OCI-LY3 (cell line): Measurements from ENCODE around the gene PPP2R1B.

Experiments used
- H2AFZ ChIP-seq: fragments of 200-600, 300-600 bp; shearing (Covaris generic); 2 replicates; pipeline ENCODE4 v1.6.0; 2014; ENCODE audit warnings: antibody characterized with exemption, low read depth, low read length
- H3K27ac ChIP-seq: fragments of 200-600, 300-600 bp; sonication (generic); 2 replicates; pipeline ENCODE4 v1.5.1; 2014; ENCODE audit warnings: mild to moderate bottlenecking, low read length, moderate library complexity, mixed read lengths
- H3K27me3 ChIP-seq: fragments of 200-600, 300-600 bp; sonication (generic); 2 replicates; pipeline ENCODE4 v1.6.1; 2014; ENCODE audit warnings: low read depth, low read length, mixed read lengths
- H3K36me3 ChIP-seq: fragments of 200-600, 300-600 bp; sonication (generic); replicated peaks from 2 replicates; pipeline ENCODE3; 2014; ENCODE audit warnings: low read depth, low read length, mixed read lengths
- H3K4me1 ChIP-seq: fragments of 300-600, 200-600 bp; sonication (generic); 2 replicates; pipeline ENCODE4 v1.6.1; 2014; ENCODE audit warnings: low read length, mixed read lengths
- H3K4me2 ChIP-seq: fragments of 200-600, 300-600 bp; sonication (generic); 2 replicates; pipeline ENCODE4 v1.6.1; 2014; ENCODE audit warnings: low read length, mixed read lengths
- H3K4me3 ChIP-seq: fragments of 300-600, 200-600 bp; sonication (generic); 2 replicates; pipeline ENCODE4 v1.5.1; 2014; ENCODE audit warnings: antibody characterized with exemption, mild to moderate bottlenecking, low read length, moderate library complexity
- H3K79me2 ChIP-seq: fragments of 300-600, 200-600 bp; shearing (Covaris generic); 2 replicates; pipeline ENCODE4 v1.6.1; 2014; ENCODE audit warnings: mild to moderate bottlenecking, low read length, mixed read lengths
- H3K9ac ChIP-seq: fragments of 300-600, 200-600 bp; shearing (Covaris generic); 2 replicates; pipeline ENCODE4 v1.6.0; 2014; ENCODE audit warnings: mild to moderate bottlenecking, low read length, moderate library complexity
- H3K9me3 ChIP-seq: fragments of 200-600, 300-600 bp; shearing (Covaris generic); 2 replicates; pipeline ENCODE4 v1.6.1; 2014; ENCODE audit warnings: low read length, mixed read lengths; ENCODE audit not compliant: insufficient read depth
- H4K20me1 ChIP-seq: fragments of 200-600, 300-600 bp; sonication (generic); 2 replicates; pipeline ENCODE4 v1.6.1; 2016; ENCODE audit warnings: low read length, mixed read lengths; ENCODE audit not compliant: insufficient read depth
- CTCF ChIP-seq: fragments of 200-600, 300-600 bp; sonication (generic); IDR thresholded peaks from 2 replicates; pipeline ENCODE4 v1.5.1; 2014; ENCODE audit warnings: antibody characterized with exemption, low read length, low read depth
- EZH2phosphoT487 ChIP-seq: fragments of 200-600 bp; shearing (Covaris generic); IDR thresholded peaks from 2 replicates; pipeline ENCODE4 v1.6.1; 2018; ENCODE audit warnings: antibody characterized with exemption, mixed run types, low read depth

Gene PPP2R1B

GRCh38 chr11:111761036-111761435, 5.2 kb downstream of the PPP2R1B start:
- H3K4me2 ChIP-seq, result no peak overlapping the region
- H3K27ac ChIP-seq, result no peak overlapping the region

GRCh38 chr11:111759778-111760407, 6.3 kb downstream of the PPP2R1B start:
- no peak overlapping the region for H3K9ac ChIP-seq
- peaks cover 74% of the 10 kb centered on the region for H3K36me3 ChIP-seq
- H3K4me2 ChIP-seq, result no peak overlapping the region
- H3K4me1 ChIP-seq, result peaks cover 7% of the 10 kb centered on the region
- H3K9me3 ChIP-seq, result no peaks in the 10 kb centered on the region
- H3K4me3 ChIP-seq, result no peak overlapping the region
- H2AFZ ChIP-seq, result no peak overlapping the region
- peaks cover 35% of the 10 kb centered on the region for H3K79me2 ChIP-seq
- TF ChIP-seq CTCF (no peak), EZH2phosphoT487 (no peak)
- H3K27me3 ChIP-seq, result no peaks in the 10 kb centered on the region
- H4K20me1 ChIP-seq, result no peaks in the 10 kb centered on the region
- H3K27ac ChIP-seq, result no peak overlapping the region

More at GRCh38 chr11:111761036-111761435, 5.2 kb downstream of the PPP2R1B start:
- H3K9me3 ChIP-seq, result no peaks in the 10 kb centered on the region
- no peak overlapping the region for H2AFZ ChIP-seq
- peaks cover 10% of the 10 kb centered on the region for H3K4me1 ChIP-seq
- no peak overlapping the region for H3K4me3 ChIP-seq
- peaks cover 72% of the 10 kb centered on the region for H3K36me3 ChIP-seq
- TF ChIP-seq EZH2phosphoT487 (no peak), CTCF (no peak)
- no peak overlapping the region for H3K9ac ChIP-seq
- no peaks in the 10 kb centered on the region for H3K27me3 ChIP-seq
- H4K20me1 ChIP-seq, result no peaks in the 10 kb centered on the region
- H3K79me2 ChIP-seq, result peaks cover 46% of the 10 kb centered on the region

GRCh38 chr11:111759376-111759775, 6.8 kb downstream of the PPP2R1B start:
- Histone ChIP-seq H3K79me2 (peaks cover 30% of the 10 kb centered on the region), H3K27me3 (no peaks in the 10 kb centered on the region), H3K4me1 (peaks cover 2% of the 10 kb centered on the region), H3K27ac (no peak overlapping the region), H4K20me1 (no peaks in the 10 kb centered on the region), H3K36me3 (peaks cover 75% of the 10 kb centered on the region), H3K4me3 (no peak overlapping the region), H3K9ac (no peak overlapping the region), H3K9me3 (no peaks in the 10 kb centered on the region), H2AFZ (no peak overlapping the region), H3K4me2 (no peak overlapping the region)
- TF ChIP-seq CTCF (no peak), EZH2phosphoT487 (no peak)

- peaks cover 3% of the 10 kb centered on the region; the same call in 1 of the 2 replicates for H3K79me2 ChIP-seq
- H4K20me1 ChIP-seq, result no peaks in the 10 kb centered on the region
- H3K27me3 ChIP-seq, result no peaks in the 10 kb centered on the region
- H3K27ac ChIP-seq, result no peak overlapping the region
- no peak overlapping the region for H3K9ac ChIP-seq
- no peak overlapping the region for H2AFZ ChIP-seq
- H3K9me3 ChIP-seq, result no peaks in the 10 kb centered on the region
- peaks cover 67% of the 10 kb centered on the region for H3K36me3 ChIP-seq
- TF ChIP-seq CTCF (no peak), EZH2phosphoT487 (no peak)
- no peaks in the 10 kb centered on the region for H3K4me1 ChIP-seq
- H3K4me2 ChIP-seq, result no peak overlapping the region
- H3K4me3 ChIP-seq, result no peak overlapping the region
These were observed 10.1 kb downstream of the PPP2R1B start for GRCh38 chr11:111756097-111756496.
